IMR-90 (cell line): ENCODE data around the gene LUZP1. TPM values are rescaled to one million over a fixed set of nuclear protein-coding genes. Genes with fewer than 3 reads are reported as not detected.

ENCODE experiments used
- ATAC-seq: fragments of 200-7000 bp; cut with Tn5 transposase; 2 replicates; pipeline ENCODE4 v1.9.1; 2020; ENCODE audit warnings: low read depth, mild to moderate bottlenecking, moderate library complexity
- BruUV-seq: library from RNA; stranded (reverse); fragments of 400-500 nt; replicated peaks from 2 replicates; lab custom pipeline; 2021; lab: Mats Ljungman, UMichigan
- CTCF ChIA-PET: fragments of 300-600 bp; formaldehyde crosslinking; extraction: SDS; loops from one replicate; lab custom pipeline; 2021; ENCODE audit warnings: antibody characterized with exemption; lab: Yijun Ruan, JAX
- POLR2A ChIA-PET: fragments of 300-600 bp; sonication (Branson Sonifier 250); formaldehyde crosslinking; loops from one replicate; lab custom pipeline; 2022; ENCODE audit warnings: antibody characterized with exemption; ENCODE audit not compliant: unreplicated experiment; lab: Charles Lee
- DNase-seq: peaks from one replicate; pipeline ENCODE4 v3.0.0; 2013
- H2AFZ ChIP-seq: replicated peaks from 2 replicates; pipeline ENCODE3; 2013; ENCODE audit warnings: low read length, mild to moderate bottlenecking; ENCODE audit not compliant: poor library complexity
- H2AK5ac ChIP-seq: 2 replicates; pipeline ENCODE4 v1.6.1; 2013; ENCODE audit warnings: low read depth, low read length, inconsistent platforms
- H2AK9ac ChIP-seq: replicated peaks from 2 replicates; pipeline ENCODE3; 2013; ENCODE audit warnings: mild to moderate bottlenecking, low read depth, low read length, moderate library complexity; ENCODE audit not compliant: poor library complexity
- H2BK120ac ChIP-seq: 2 replicates; pipeline ENCODE4 v1.6.1; 2013; ENCODE audit warnings: low read depth, low read length, inconsistent platforms
- H2BK15ac ChIP-seq: 3 replicates; pipeline ENCODE4 v1.6.1; 2013; ENCODE audit warnings: low read depth, low read length, inconsistent platforms
- H2BK20ac ChIP-seq: 2 replicates; pipeline ENCODE4 v1.6.1; 2013; ENCODE audit warnings: low read depth, mild to moderate bottlenecking, inconsistent platforms, low read length, moderate library complexity
- H2BK5ac ChIP-seq: 2 replicates; pipeline ENCODE4 v1.6.1; 2013; ENCODE audit warnings: mild to moderate bottlenecking, low read depth, low read length, inconsistent platforms; ENCODE audit not compliant: poor library complexity, severe bottlenecking
- H3K14ac ChIP-seq: replicated peaks from 2 replicates; pipeline ENCODE4 v1.6.1; 2013; ENCODE audit warnings: low read depth, low read length, inconsistent platforms
- H3K18ac ChIP-seq: 2 replicates; pipeline ENCODE4 v1.6.1; 2013; ENCODE audit warnings: low read depth, low read length, control low read depth
- H3K23ac ChIP-seq: 2 replicates; pipeline ENCODE4 v1.6.1; 2013; ENCODE audit warnings: low read depth, low read length, inconsistent platforms
- H3K27ac ChIP-seq: 2 replicates; pipeline ENCODE4 v1.5.1; 2013; ENCODE audit warnings: mild to moderate bottlenecking, control low read depth, low read length; ENCODE audit not compliant: insufficient read depth
- H3K27me3 ChIP-seq: 2 replicates; pipeline ENCODE4 v1.6.1; 2013; ENCODE audit warnings: low read length; ENCODE audit not compliant: control insufficient read depth, insufficient read depth
- H3K36me3 ChIP-seq: 2 replicates; pipeline ENCODE4 v1.6.1; 2013; ENCODE audit warnings: low read length, mixed read lengths; ENCODE audit not compliant: control insufficient read depth, insufficient read depth
- H3K4ac ChIP-seq: 2 replicates; pipeline ENCODE4 v1.6.1; 2013; ENCODE audit warnings: low read depth, low read length, inconsistent platforms
- H3K4me1 ChIP-seq: 2 replicates; pipeline ENCODE4 v1.6.1; 2013; ENCODE audit warnings: low read length, mixed read lengths; ENCODE audit not compliant: control insufficient read depth, insufficient read depth
- H3K4me2 ChIP-seq: 2 replicates; pipeline ENCODE4 v1.6.1; 2013; ENCODE audit warnings: low read depth, mild to moderate bottlenecking, control low read depth, low read length, moderate library complexity
- H3K4me3 ChIP-seq: 2 replicates; pipeline ENCODE4 v1.5.1; 2013; ENCODE audit warnings: low read depth, mild to moderate bottlenecking, control low read depth, low read length, moderate library complexity; ENCODE audit not compliant: insufficient read depth
- H3K56ac ChIP-seq: 2 replicates; pipeline ENCODE4 v1.6.1; 2013; ENCODE audit warnings: low read length, inconsistent platforms; ENCODE audit not compliant: insufficient read depth; ENCODE audit errors: extremely low read depth
- H3K79me1 ChIP-seq, 2 experiments: 2 replicates each; pipeline ENCODE4 v1.6.1; 2013; ENCODE audit warnings: low read length in 2 of 2, inconsistent platforms in 1 of 2, low read depth in 1 of 2
- H3K9ac ChIP-seq: 2 replicates; pipeline ENCODE4 v1.6.1; 2013; ENCODE audit warnings: low read depth, low read length, control low read depth
- H3K9me1 ChIP-seq: 2 replicates; pipeline ENCODE4 v1.6.1; 2013; ENCODE audit warnings: low read length, inconsistent platforms; ENCODE audit not compliant: insufficient read depth
- H3K9me3 ChIP-seq: 2 replicates; pipeline ENCODE4 v1.6.1; 2013; ENCODE audit warnings: low read length; ENCODE audit not compliant: control insufficient read depth, insufficient read depth
- H4K20me1 ChIP-seq: 2 replicates; pipeline ENCODE4 v1.6.1; 2013; ENCODE audit warnings: low read length, inconsistent platforms; ENCODE audit not compliant: insufficient read depth
- H4K5ac ChIP-seq: 2 replicates; pipeline ENCODE4 v1.6.1; 2013; ENCODE audit warnings: mild to moderate bottlenecking, low read depth, low read length, control low read depth
- H4K8ac ChIP-seq, 2 experiments: 2 replicates each; pipeline ENCODE4 v1.6.1; 2013; ENCODE audit warnings: low read depth in 2 of 2, low read length in 2 of 2, control low read depth in 1 of 2, inconsistent platforms in 1 of 2
- H4K91ac ChIP-seq: 2 replicates; pipeline ENCODE4 v1.6.1; 2013; ENCODE audit warnings: low read depth, low read length, inconsistent platforms; ENCODE audit not compliant: insufficient read depth
- CEBPB ChIP-seq: IDR thresholded peaks from 2 replicates; pipeline ENCODE4 v1.6.1; 2012; ENCODE audit warnings: low read depth, low read length, improper control_type of control experiment
- WGBS, 2 experiments: methylation state at CpG; one replicate each; pipeline versions ENCODE4 v1.1.5 to v1.1.7; 2013; ENCODE audit warnings: missing lambda C conversion rate in 2 of 2; ENCODE audit not compliant: insufficient read length in 1 of 2; ENCODE audit errors: extremely low coverage in 2 of 2; 5-methylcytosine and 5-hydroxymethylcytosine counted together
- dilution Hi-C: fragments of 300-500 bp; cut with HindIII; formaldehyde crosslinking; loops from one replicate; pipeline ENCODE4 v1.14.3; 2018; ENCODE audit warnings: low sequenced_read_pairs; ENCODE audit not compliant: unreplicated experiment
- in situ Hi-C: fragments of 300-500 bp; cut with MboI; formaldehyde crosslinking; loops from 3 replicates; pipeline ENCODE4 v1.14.3; 2019; ENCODE audit warnings: low sequenced_read_pairs, inconsistent platforms, mixed read lengths
- intact Hi-C: fragments of 100-400 bp; cut with micrococcal nuclease; formaldehyde crosslinking; loops from 2 replicates; pipeline ENCODE4 v1.10.0; 2022
- polyA plus RNA-seq, 3 experiments: library from polyadenylated mRNA; depleted of rRNA; stranded (reverse); fragments of >200 nt; gene quantifications; 2 replicates each; pipeline ENCODE4 v1.2.3, GENCODE V29; 2012; ENCODE audit warnings: low replicate concordance in 1 of 3
- total RNA-seq: library from RNA; depleted of rRNA; stranded (reverse); fragments of >200 nt; gene quantifications from 2 replicates; pipeline ENCODE4 v1.2.3, GENCODE V29; 2012

Gene LUZP1
- total and polyA plus RNA-seq, 2 of the 4 experiments (the other 2 are of a cell fraction): 13.1 to 31.7 TPM

DNA sequence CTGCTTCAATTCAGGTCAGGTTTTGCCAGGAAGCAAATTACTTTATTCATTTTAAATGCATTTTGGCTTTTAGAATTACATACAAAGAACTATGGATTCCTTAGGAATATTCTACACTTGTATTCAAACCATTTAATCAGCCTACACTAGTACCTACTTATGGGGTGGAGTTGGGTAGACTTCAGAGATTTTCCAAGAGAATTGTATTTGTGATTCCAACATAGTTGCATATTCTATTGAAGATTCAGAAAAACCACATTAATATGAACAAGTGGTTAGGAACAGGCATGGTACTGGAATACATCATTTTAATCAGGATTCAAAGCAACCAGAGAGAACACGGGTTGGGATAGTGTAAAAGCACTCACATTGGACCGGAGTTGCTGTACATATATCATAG lies 33.4 kb downstream of the LUZP1 start:
- no CpG with 5 or more reads among the region's 2 CpGs for WGBS, 2 experiments
- Histone ChIP-seq H4K5ac (no peak overlapping the region), H3K4me3 (no peak overlapping the region), H3K14ac (no peak overlapping the region), H4K8ac (no peak overlapping the region), H3K9me1 (peaks cover 21% of the 10 kb centered on the region), H3K27ac (no peak overlapping the region), H2BK120ac (no peak overlapping the region), H4K91ac (no peak overlapping the region), H3K36me3 (peaks cover 8% of the 10 kb centered on the region; the same call in 1 of the 2 replicates), H3K9ac (no peak overlapping the region), H3K56ac (no peak overlapping the region), H3K27me3 (no peaks in the 10 kb centered on the region), H3K18ac (no peak overlapping the region), H2AK9ac (no peak overlapping the region), H3K4me2 (no peak overlapping the region), H3K4me1 (peaks cover 4% of the 10 kb centered on the region; the same call in 1 of the 2 replicates), H2AFZ (no peak overlapping the region), H2BK20ac (no peak overlapping the region), H4K20me1 (peaks cover 89% of the 10 kb centered on the region), H3K4ac (no peak overlapping the region), H2BK5ac (no peak overlapping the region), H2BK15ac (no peak overlapping the region), H2AK5ac (no peak overlapping the region), H3K9me3 (no peaks in the 10 kb centered on the region), H3K79me1 (peaks cover 12 to 80% of the 10 kb centered on the region in 2 experiments), H3K23ac (no peak overlapping the region)
- TF ChIP-seq CEBPB: no peak
- DNase-seq: no peak
- POLR2A ChIA-PET: no interaction called here
- CTCF ChIA-PET: no interaction called here
- BruUV-seq: no TSS peak
- ATAC-seq: no peak
- intact Hi-C loops: no loop called here
- in situ Hi-C loops: no loop called here
- dilution Hi-C loops: no loop called here
